GM12878 (cell line): ENCODE results near the gene HNRNPA0. TPM values are rescaled to one million over a fixed set of nuclear protein-coding genes. Genes with fewer than 3 reads are reported as not detected.

Experiments used
- ATAC-seq: fragments of 200-7000 bp; cut with Tn5 transposase; 3 replicates; pipeline ENCODE4 v1.9.1; 2020; ENCODE audit warnings: mild to moderate bottlenecking, moderate library complexity
- BruUV-seq: library from RNA; stranded (reverse); fragments of 400-500 nt; replicated peaks from 2 replicates; lab custom pipeline; 2021; lab: Mats Ljungman, UMichigan
- CTCF ChIA-PET: fragments of 300-600 bp; sonication (Branson Sonifier 250); formaldehyde crosslinking; extraction: SDS; loops from one replicate; lab custom pipeline; 2021; ENCODE audit warnings: inconsistent platforms; lab: Yijun Ruan, JAX
- POLR2A ChIA-PET: fragments of 350-600 bp; formaldehyde crosslinking; extraction: SDS; loops from one replicate; lab custom pipeline; 2021; ENCODE audit warnings: inconsistent platforms; lab: Charles Lee
- RAD21 ChIA-PET: fragments of 300-600 bp; sonication (Branson Sonifier 250); formaldehyde crosslinking; loops from one replicate; lab custom pipeline; 2023; ENCODE audit warnings: antibody characterized with exemption; ENCODE audit not compliant: unreplicated experiment; lab: Charles Lee
- SMC1A ChIA-PET: fragments of 300-600 bp; sonication (Branson Sonifier 250); formaldehyde crosslinking; loops from one replicate; lab custom pipeline; 2023; ENCODE audit not compliant: unreplicated experiment, uncharacterized antibody; lab: Charles Lee
- DNase-seq: peaks from one replicate; pipeline ENCODE4 v3.0.0-alpha.2; 2011; ENCODE audit warnings: low read depth, low spot score
- FAIRE-seq: peaks from 3 replicates; lab custom pipeline; 2011; peaks lifted over from hg19 to GRCh38; lab: Jason Lieb, UNC
- H2AFZ ChIP-seq: 2 replicates; pipeline ENCODE4 v1.6.0; 2011; ENCODE audit warnings: low read depth, low read length, control low read depth; ENCODE audit not compliant: control insufficient read depth
- H3K27ac ChIP-seq: 2 replicates; pipeline ENCODE4 v1.5.1; 2011; ENCODE audit warnings: control low read depth; ENCODE audit not compliant: control insufficient read depth, insufficient read depth
- H3K27me3 ChIP-seq, 2 experiments: replicated peaks in 1 of 2; 2 replicates each; pipeline versions ENCODE4 v1.6.0 to v1.6.1; 2011; ENCODE audit warnings: low read length in 1 of 2; ENCODE audit not compliant: control insufficient read depth in 2 of 2, insufficient read depth in 2 of 2
- H3K36me3 ChIP-seq, 2 experiments: 2 replicates each; pipeline ENCODE4 v1.5.1; 2011; ENCODE audit warnings: low read length in 1 of 2; ENCODE audit not compliant: control insufficient read depth in 2 of 2, insufficient read depth in 2 of 2
- H3K4me1 ChIP-seq: 2 replicates; pipeline ENCODE4 v1.6.1; 2011; ENCODE audit warnings: mild to moderate bottlenecking, low read length, moderate library complexity, mixed read lengths; ENCODE audit not compliant: control insufficient read depth, insufficient read depth
- H3K4me2 ChIP-seq: 2 replicates; pipeline ENCODE4 v1.6.0; 2011; ENCODE audit warnings: control low read depth; ENCODE audit not compliant: control insufficient read depth, insufficient read depth
- H3K4me3 ChIP-seq: fragments of 200-600 bp; sonication (generic); 2 replicates; pipeline ENCODE4 v1.5.1; 2016
- H3K79me2 ChIP-seq: 2 replicates; pipeline ENCODE4 v1.6.0; 2011; ENCODE audit warnings: low read length; ENCODE audit not compliant: control insufficient read depth, insufficient read depth
- H3K9ac ChIP-seq: 2 replicates; pipeline ENCODE4 v1.8.0; 2011; ENCODE audit warnings: low read length, control low read depth, mixed read lengths; ENCODE audit not compliant: control insufficient read depth, insufficient read depth
- H3K9me3 ChIP-seq: replicated peaks from 3 replicates; pipeline ENCODE4 v1.5.1; 2011; ENCODE audit warnings: mild to moderate bottlenecking, low read length; ENCODE audit not compliant: control insufficient read depth, insufficient read depth
- H4K20me1 ChIP-seq: 2 replicates; pipeline ENCODE4 v1.6.0; 2011; ENCODE audit not compliant: control insufficient read depth, insufficient read depth
- CEBPB ChIP-seq, 2 experiments: fragments of 150-350 bp in 1 of 2; IDR thresholded peaks; 2 replicates each; pipeline ENCODE4 v1.6.1; 2012 to 2014; ENCODE audit warnings: low read depth in 2 of 2, low read length in 2 of 2, borderline replicate concordance in 1 of 2, inconsistent platforms in 1 of 2
- GATAD2B ChIP-seq: fragments of 450-650 bp; conservative IDR thresholded peaks from 2 replicates; pipeline ENCODE4 v1.6.1; 2017; ENCODE audit warnings: low read depth, mild to moderate bottlenecking, moderate library complexity
- HCFC1 ChIP-seq: fragments of 150-350 bp; IDR thresholded peaks from 2 replicates; pipeline ENCODE4 v1.6.1; 2014; ENCODE audit warnings: low read length
- MAX ChIP-seq: IDR thresholded peaks from 2 replicates; pipeline ENCODE4 v1.6.1; 2012; ENCODE audit warnings: low read depth, low read length, improper control_type of control experiment
- MLLT1 ChIP-seq: fragments of 450-650 bp; IDR thresholded peaks from 2 replicates; pipeline ENCODE4 v1.6.1; 2016; ENCODE audit warnings: mild to moderate bottlenecking
- MTA3 ChIP-seq: IDR thresholded peaks from 2 replicates; pipeline ENCODE4 v1.6.1; 2012; ENCODE audit warnings: low read length, inconsistent platforms, borderline replicate concordance
- PML ChIP-seq: IDR thresholded peaks from 2 replicates; pipeline ENCODE4 v1.6.1; 2012; ENCODE audit warnings: low read length, inconsistent platforms
- RBBP5 ChIP-seq: fragments of 200-600 bp; sonication (generic); conservative IDR thresholded peaks from 2 replicates; pipeline ENCODE4 v1.6.1; 2016
- RUNX3 ChIP-seq: IDR thresholded peaks from 2 replicates; pipeline ENCODE4 v1.6.1; 2012; ENCODE audit warnings: low read length, inconsistent platforms
- SIN3A ChIP-seq: IDR thresholded peaks from 2 replicates; pipeline ENCODE4 v1.6.1; 2012; ENCODE audit warnings: low read depth, low read length, improper control_type of control experiment
- USF1 ChIP-seq: IDR thresholded peaks from 2 replicates; pipeline ENCODE4 v1.6.1; 2011; ENCODE audit warnings: borderline replicate concordance, low read depth, mild to moderate bottlenecking, moderate library complexity, mixed read lengths, low read length; ENCODE audit not compliant: insufficient read depth; ENCODE audit errors: extremely low read length
- YY1 ChIP-seq: IDR thresholded peaks from 2 replicates; pipeline ENCODE4 v1.6.1; 2011; ENCODE audit warnings: low read depth, mild to moderate bottlenecking, low read length
- ZNF687 ChIP-seq: fragments of 450-650 bp; IDR thresholded peaks from 2 replicates; pipeline ENCODE4 v1.6.1; 2017; ENCODE audit warnings: mild to moderate bottlenecking, moderate library complexity
- WGBS: methylation state at CpG from one replicate; pipeline ENCODE4 v1.1.6; 2016; ENCODE audit warnings: low lambda C conversion rate; ENCODE audit not compliant: insufficient replicate concordance, insufficient coverage; ENCODE audit errors: missing lambda C conversion rate; 5-methylcytosine and 5-hydroxymethylcytosine counted together
- in situ Hi-C: fragments of 300-500 bp; cut with MboI; formaldehyde crosslinking; loops from 9 replicates; pipeline ENCODE4 v1.14.3; 2018; ENCODE audit warnings: mixed read lengths
- intact Hi-C: fragments of 100-400 bp; cut with micrococcal nuclease; formaldehyde crosslinking; loops from one replicate; pipeline ENCODE4 v1.14.2; 2022; ENCODE audit not compliant: unreplicated experiment
- polyA plus RNA-seq, 11 experiments: library from polyadenylated mRNA; depleted of rRNA in 4 of 11; unstranded in 6 of 11; stranded (reverse) in 5 of 11; fragments of >200 nt; fragmentation: Nextera tagmentation in 4 of 11; fragmentation: Illumina TruSeq in 1 of 11; extraction: Ambion mirVana in 4 of 11; extraction: Trizol in 1 of 11; gene quantifications; 1 replicate in 1 of 11; 2 replicates in 10 of 11; pipeline versions ENCODE4 v1.2.1 to v1.2.3, GENCODE V29; 2011 to 2016; ENCODE audit warnings: inconsistent platforms in 2 of 11, missing spikeins in 2 of 11, low read depth in 1 of 11
- total RNA-seq, 4 experiments: library from RNA; depleted of rRNA in 3 of 4; stranded (reverse); fragments of >200 nt in 3 of 4; fragmentation: Illumina TruSeq in 1 of 4; extraction: Trizol in 1 of 4; gene quantifications; 2 replicates each; pipeline versions ENCODE4 v1.2.1 to v1.2.3, GENCODE V29; 2013 to 2021

Gene HNRNPA0
- total and polyA plus RNA-seq, 10 of the 15 experiments (the other 5 are each of a cell fraction or from before 2014, with no cell fraction given): 6.3 to 45.0 (median 12.5) TPM

GRCh38 chr5:137754961-137755762 lies 999 bp upstream of the HNRNPA0 start:
- H3K4me1 ChIP-seq: peaks cover 32% of the 10 kb centered on the region
- FAIRE-seq (no peak), ATAC-seq (peak; percentile 44), DNase-seq (no peak)
- no peaks in the 10 kb centered on the region for H3K27me3 ChIP-seq
- TF ChIP-seq MTA3: no peak
- no peak; the same call in 1 of the 2 replicates for TF ChIP-seq HCFC1
- peak; percentile 82; the same call in 1 of the 2 replicates for TF ChIP-seq MAX
- TF ChIP-seq RBBP5: no peak
- TF ChIP-seq GATAD2B: no peak; the same call in 1 of the 2 replicates
- TF ChIP-seq PML: peak; percentile 37
- TF ChIP-seq USF1: peak; percentile 2
- TF ChIP-seq YY1: peak; percentile 93
- no peak for TF ChIP-seq MLLT1
- TF ChIP-seq SIN3A: peak; percentile 69; the same call in 1 of the 2 replicates
- TF ChIP-seq CEBPB (IDR thresholded peaks at IDR 0.05; ENCODE audit: borderline replicate concordance in 1 of 2, low read depth in 2 of 2, low read length in 2 of 2): no peak
- TF ChIP-seq ZNF687: peak; percentile 54; the same call in 1 of the 2 replicates
- TF ChIP-seq RUNX3: peak; percentile 71; the same call in 1 of the 2 replicates
- 31% methylated on average over 35 of the region's 36 CpGs for WGBS
- peak overlapping the region; percentile 98 for H3K9ac ChIP-seq
- H2AFZ ChIP-seq: peak overlapping the region; percentile 91
- H3K4me3 ChIP-seq: peak overlapping the region; percentile 91
- peaks cover 41% of the 10 kb centered on the region for H3K79me2 ChIP-seq
- peak overlapping the region; percentile 11 for H3K4me2 ChIP-seq
- ChIA-PET RAD21 (interaction anchor here (2.9 kb wide), 1 partner anchor 275 kb away, joined by 13 read pairs; no protein-coding TSS in a partner anchor), SMC1A (interaction anchor here (0.6 to 0.7 kb wide), 3 partner anchors 127 to 275 kb away, joined by 3 read pairs; no protein-coding TSS in a partner anchor), CTCF (interaction anchor here (0.6 to 3.8 kb wide), 4 partner anchors 13 to 439 kb away, joined by 3 to 22 read pairs (median 6); no protein-coding TSS in a partner anchor), POLR2A (interaction anchor here (0.6 to 2.4 kb wide), 3 partner anchors 132 to 279 kb away, joined by 5 to 11 read pairs (median 5); no protein-coding TSS in a partner anchor)
- intact Hi-C loops: loop anchor here (1.0 to 10.0 kb wide), 3 partner anchors 134 to 710 kb away; partner anchors contain the start of genes EGR1, FAM13B and PKD2L2
- no peaks in the 10 kb centered on the region; a peak in 1 of 4 replicates for H3K36me3 ChIP-seq
- peak overlapping the region; percentile 96 for H3K27ac ChIP-seq
- TSS peak; percentile 89 for BruUV-seq
- H4K20me1 ChIP-seq: no peaks in the 10 kb centered on the region
- no peaks in the 10 kb centered on the region for H3K9me3 ChIP-seq
- in situ Hi-C loops: no loop called here
